Measurements from ENCODE around the gene OIP5. TPM values are rescaled to one million over a fixed set of nuclear protein-coding genes. Genes with fewer than 3 reads are reported as not detected.
"Not testable (repeated sequence)": the region's sequence is repeated elsewhere in the genome, so short reads cannot be mapped to it uniquely, and the experiment has no call there.

OIP5 gene
- polyA plus RNA-seq, 1 experiment: 3.9 TPM

DNA sequence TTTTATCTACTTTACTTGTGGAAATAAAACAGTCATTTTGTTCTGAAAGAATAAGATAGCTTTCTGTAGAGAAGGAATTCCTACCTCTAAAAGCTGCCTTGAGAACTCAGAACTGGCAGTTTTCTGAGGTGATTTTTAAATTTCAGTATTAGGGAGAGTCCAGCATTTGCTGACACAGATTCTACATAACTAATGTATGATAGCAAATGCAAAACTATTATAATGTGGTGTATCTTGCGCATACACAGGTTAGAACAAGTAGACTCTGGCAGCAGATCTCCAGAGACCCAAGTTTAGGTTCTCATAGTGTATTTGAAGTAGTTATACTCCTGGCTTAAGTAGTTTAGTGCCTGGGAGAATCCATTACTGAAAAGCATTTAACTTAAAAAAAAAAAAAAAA, 30.8 kb downstream of the OIP5 start:
- POLR2A ChIA-PET: no interaction called here
- no peak overlapping the region for H3K4me3 ChIP-seq (ENCODE audit: low read depth, low read length)
- no peak for DNase-seq (ENCODE audit: low read depth, low spot score)
- no peak overlapping the region for H3K27ac ChIP-seq (ENCODE audit: low read depth, low read length)
- TF ChIP-seq, protein P1, sequence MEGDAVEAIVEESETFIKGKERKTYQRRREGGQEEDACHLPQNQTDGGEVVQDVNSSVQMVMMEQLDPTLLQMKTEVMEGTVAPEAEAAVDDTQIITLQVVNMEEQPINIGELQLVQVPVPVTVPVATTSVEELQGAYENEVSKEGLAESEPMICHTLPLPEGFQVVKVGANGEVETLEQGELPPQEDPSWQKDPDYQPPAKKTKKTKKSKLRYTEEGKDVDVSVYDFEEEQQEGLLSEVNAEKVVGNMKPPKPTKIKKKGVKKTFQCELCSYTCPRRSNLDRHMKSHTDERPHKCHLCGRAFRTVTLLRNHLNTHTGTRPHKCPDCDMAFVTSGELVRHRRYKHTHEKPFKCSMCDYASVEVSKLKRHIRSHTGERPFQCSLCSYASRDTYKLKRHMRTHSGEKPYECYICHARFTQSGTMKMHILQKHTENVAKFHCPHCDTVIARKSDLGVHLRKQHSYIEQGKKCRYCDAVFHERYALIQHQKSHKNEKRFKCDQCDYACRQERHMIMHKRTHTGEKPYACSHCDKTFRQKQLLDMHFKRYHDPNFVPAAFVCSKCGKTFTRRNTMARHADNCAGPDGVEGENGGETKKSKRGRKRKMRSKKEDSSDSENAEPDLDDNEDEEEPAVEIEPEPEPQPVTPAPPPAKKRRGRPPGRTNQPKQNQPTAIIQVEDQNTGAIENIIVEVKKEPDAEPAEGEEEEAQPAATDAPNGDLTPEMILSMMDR (IDR thresholded peaks at IDR 0.05; ENCODE audit: low read depth, low read length): no peak
- CTCF ChIA-PET: no interaction called here
- no peaks in the 10 kb centered on the region for H3K27me3 ChIP-seq (ENCODE audit: control insufficient read depth, insufficient read depth, low read length)
- H3K9me3 ChIP-seq (ENCODE audit: control insufficient read depth, insufficient read depth, low read length): no peaks in the 10 kb centered on the region

- CTCF ChIA-PET; H3K27me3 ChIP-seq (ENCODE audit: control insufficient read depth, insufficient read depth, low read length); DNase-seq (ENCODE audit: low read depth, low spot score); H3K9me3 ChIP-seq (ENCODE audit: control insufficient read depth, insufficient read depth, low read length); H3K4me3 ChIP-seq (ENCODE audit: low read depth, low read length); H3K27ac ChIP-seq (ENCODE audit: low read depth, low read length); POLR2A ChIA-PET: not testable (repeated sequence)
These were observed 31.3 kb downstream of the OIP5 start for GRCh38 chr15:41301139-41301538.

DNA sequence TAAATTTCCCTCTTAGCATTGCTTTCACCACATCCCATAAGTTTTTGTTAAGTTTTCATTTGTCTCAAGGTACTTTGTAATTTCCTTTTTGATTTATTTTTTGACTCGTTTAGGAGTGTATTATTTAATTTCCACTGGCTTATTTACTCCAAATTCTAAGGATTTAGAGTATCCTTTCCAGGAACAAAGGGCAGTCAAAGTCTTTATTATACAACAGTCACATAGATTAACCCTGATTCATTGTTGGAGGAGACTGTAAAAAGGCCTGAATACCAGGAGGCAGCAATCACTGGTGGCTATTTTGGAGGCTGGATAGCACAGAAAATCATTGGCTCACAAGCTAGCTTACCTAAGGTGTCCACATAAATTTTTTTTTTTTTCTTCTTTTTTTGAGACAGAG, 39.9 kb downstream of the OIP5 start:
- H3K27me3 ChIP-seq (ENCODE audit: control insufficient read depth, insufficient read depth, low read length): no peaks in the 10 kb centered on the region
- ChIA-PET POLR2A (no interaction called here), CTCF (no interaction called here)
- TF ChIP-seq, protein P1 (IDR thresholded peaks at IDR 0.05; ENCODE audit: low read depth, low read length): no peak
- no peaks in the 10 kb centered on the region for H3K9me3 ChIP-seq (ENCODE audit: control insufficient read depth, insufficient read depth, low read length)
- no peak for DNase-seq (ENCODE audit: low read depth, low spot score)
- no peak overlapping the region for H3K4me3 ChIP-seq (ENCODE audit: low read depth, low read length)
- H3K27ac ChIP-seq (ENCODE audit: low read depth, low read length): no peak overlapping the region

GRCh38 chr15:41291065-41291631, 41.2 kb downstream of the OIP5 start:
- CTCF ChIA-PET: no interaction called here
- POLR2A ChIA-PET: interaction anchor here (0.8 kb wide), 1 partner anchor 39 kb away, joined by 4 read pairs; no protein-coding TSS in a partner anchor
- DNase-seq (ENCODE audit: low read depth, low spot score): no peak
- Histone ChIP-seq H3K4me3 (ENCODE audit: low read depth, low read length) (no peak overlapping the region), H3K9me3 (ENCODE audit: control insufficient read depth, insufficient read depth, low read length) (no peaks in the 10 kb centered on the region; the same call in 1 of the 2 replicates), H3K27ac (ENCODE audit: low read depth, low read length) (no peak overlapping the region), H3K27me3 (ENCODE audit: control insufficient read depth, insufficient read depth, low read length) (no peaks in the 10 kb centered on the region)
- TF ChIP-seq, protein P1 (IDR thresholded peaks at IDR 0.05; ENCODE audit: low read depth, low read length): no peak

DNA sequence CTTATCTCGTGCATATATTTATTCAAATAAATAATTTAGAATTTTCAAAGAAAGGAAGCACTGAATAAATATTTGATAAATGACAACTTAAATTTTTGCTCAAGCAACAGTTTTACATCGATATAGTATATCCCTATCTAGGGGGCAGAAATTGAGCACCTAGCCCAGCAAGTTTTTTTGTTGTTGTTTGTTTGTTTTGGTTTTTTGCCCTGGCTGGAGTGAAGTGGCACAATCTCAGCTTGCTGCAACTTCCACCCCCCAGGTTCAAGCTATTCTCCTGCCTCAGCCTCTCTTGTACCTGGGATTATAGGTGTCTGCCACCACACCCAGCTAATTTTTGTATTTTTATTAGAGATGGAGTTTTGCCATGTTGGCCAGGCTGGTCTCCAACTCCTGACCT, 42.4 kb downstream of the OIP5 start:
- no peaks in the 10 kb centered on the region for H3K27me3 ChIP-seq (ENCODE audit: control insufficient read depth, insufficient read depth, low read length)
- no peaks in the 10 kb centered on the region; the same call in 1 of the 2 replicates for H3K9me3 ChIP-seq (ENCODE audit: control insufficient read depth, insufficient read depth, low read length)
- H3K4me3 ChIP-seq (ENCODE audit: low read depth, low read length): no peak overlapping the region
- TF ChIP-seq, protein P1 (IDR thresholded peaks at IDR 0.05; ENCODE audit: low read depth, low read length): no peak
- ChIA-PET POLR2A (interaction anchor here (0.6 kb wide), 1 partner anchor 39 kb away, joined by 8 read pairs; no protein-coding TSS in a partner anchor), CTCF (no interaction called here)
- DNase-seq (ENCODE audit: low read depth, low spot score): no peak
- H3K27ac ChIP-seq (ENCODE audit: low read depth, low read length): no peak overlapping the region
